ENCODE measurements around the gene HPS4.

DNA sequence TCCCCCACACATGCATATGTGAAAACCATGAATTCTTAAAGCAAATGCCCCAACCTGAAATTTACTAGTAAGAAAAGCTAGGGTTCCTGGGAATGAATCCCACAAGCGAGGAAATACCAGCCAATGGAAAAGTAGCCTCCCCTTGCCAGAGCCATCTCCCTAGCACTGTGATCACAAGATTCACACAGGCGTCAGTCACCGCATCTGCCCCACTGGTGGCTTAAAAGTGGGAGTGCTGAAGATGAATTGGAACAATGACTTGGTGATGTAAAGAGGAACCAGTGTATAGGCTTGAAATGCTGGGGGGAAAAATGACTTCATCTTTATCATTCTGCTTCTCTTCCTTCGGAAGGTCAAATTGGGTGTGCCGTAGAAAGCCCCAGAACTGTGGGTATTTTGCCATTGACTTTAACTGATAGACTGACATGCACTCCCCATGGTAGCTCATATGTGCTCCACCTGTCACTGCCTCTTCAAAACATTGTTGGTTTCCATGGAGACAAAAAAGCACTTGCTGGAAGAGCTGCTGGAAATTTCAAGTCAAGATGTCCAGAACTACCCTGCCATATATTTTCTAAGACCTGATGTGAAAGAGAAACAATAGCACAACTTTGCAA, 73.8 kb downstream of the HPS4 start:
- no peak for TF ChIP-seq FOXM1 (IDR thresholded peaks at IDR 0.05; ENCODE audit: borderline replicate concordance)
- TF ChIP-seq CTBP1 (IDR thresholded peaks at IDR 0.05; ENCODE audit: borderline replicate concordance): no peak
- TF ChIP-seq SUZ12 (IDR thresholded peaks at IDR 0.05): no peak
- TF ChIP-seq FOXK2 (IDR thresholded peaks at IDR 0.05): no peak

Data from HEK293T (cell line).